SK-N-SH (cell line): ENCODE data around the gene ZP1. TPM values are rescaled to one million over a fixed set of nuclear protein-coding genes. Genes with fewer than 3 reads are reported as not detected.
A peak's percentile ranks its signal among the peaks of the same experiment; 100 is the strongest.

ENCODE experiments used
- CTCF ChIA-PET: fragments of 300-600, 350-600 bp; formaldehyde crosslinking; extraction: SDS; loops from one replicate; lab custom pipeline; 2021; lab: Yijun Ruan, JAX
- POLR2A ChIA-PET: fragments of 350-600 bp; sonication (Branson Sonifier 250); formaldehyde crosslinking; extraction: SDS; loops from one replicate; lab custom pipeline; 2020; ENCODE audit warnings: antibody characterized with exemption, inconsistent platforms; lab: Yijun Ruan, JAX
- DNase-seq: peaks from one replicate; pipeline ENCODE4 v3.0.0; 2012
- H2AFZ ChIP-seq: fragments of 200-600 bp; sonication (generic); 2 replicates; pipeline ENCODE4 v1.8.1; 2016; ENCODE audit warnings: antibody characterized with exemption, mild to moderate bottlenecking, low read depth
- H3F3A ChIP-seq: fragments of 200-600 bp; sonication (generic); replicated peaks from 2 replicates; pipeline ENCODE3; 2016; ENCODE audit warnings: antibody characterized with exemption, mild to moderate bottlenecking; ENCODE audit not compliant: insufficient read depth
- H3K27ac ChIP-seq, 2 experiments: fragments of 200-500 bp in 1 of 2; fragments of 200-600 bp in 1 of 2; sonication (Bioruptor generic) in 1 of 2; sonication (generic), shearing (Covaris generic) in 1 of 2; 2 replicates each; pipeline versions ENCODE4 v1.5.1 to v1.6.1; 2014 to 2016; ENCODE audit warnings: low read depth in 2 of 2, inconsistent platforms in 1 of 2, low read length in 1 of 2, mild to moderate bottlenecking in 1 of 2, mixed read lengths in 1 of 2
- H3K27me3 ChIP-seq: fragments of 200-600 bp; sonication (generic), shearing (Covaris generic); 2 replicates; pipeline ENCODE4 v1.6.1; 2016; ENCODE audit warnings: mixed run types; ENCODE audit not compliant: insufficient read depth
- H3K36me3 ChIP-seq, 2 experiments: fragments of 200-500 bp in 1 of 2; fragments of 200-600 bp in 1 of 2; sonication (Bioruptor generic) in 1 of 2; sonication (generic) in 1 of 2; replicated peaks in 1 of 2; 2 replicates each; pipeline versions ENCODE3 to v1.5.1; 2014 to 2016; ENCODE audit warnings: low read length in 1 of 2, mild to moderate bottlenecking in 1 of 2; ENCODE audit not compliant: insufficient read depth in 2 of 2, control insufficient read depth in 1 of 2
- H3K4me1 ChIP-seq, 2 experiments: fragments of 200-500 bp in 1 of 2; fragments of 200-600 bp in 1 of 2; sonication (Bioruptor generic) in 1 of 2; sonication (generic), shearing (Covaris generic) in 1 of 2; 2 replicates each; pipeline versions ENCODE4 v1.5.1 to v1.6.1; 2014 to 2016; ENCODE audit warnings: low read depth in 1 of 2, low read length in 1 of 2, mixed run types in 1 of 2; ENCODE audit not compliant: insufficient read depth in 2 of 2, control insufficient read depth in 1 of 2
- H3K4me2 ChIP-seq: fragments of 200-600 bp; sonication (generic), shearing (Covaris generic); 2 replicates; pipeline ENCODE4 v1.6.1; 2017; ENCODE audit warnings: mixed run types
- H3K4me3 ChIP-seq, 2 experiments: fragments of 200-500 bp in 1 of 2; fragments of 200-600 bp in 1 of 2; sonication (Bioruptor generic) in 1 of 2; sonication (generic), shearing (Covaris generic) in 1 of 2; 2 replicates each; pipeline versions ENCODE4 v1.5.1 to v1.8.1; 2014 to 2016; ENCODE audit warnings: low read depth in 2 of 2, inconsistent platforms in 1 of 2, low read length in 1 of 2, mild to moderate bottlenecking in 1 of 2, mixed read lengths in 1 of 2, moderate library complexity in 1 of 2
- H3K79me2 ChIP-seq: fragments of 200-600 bp; sonication (generic); 2 replicates; pipeline ENCODE4 v1.8.1; 2017; ENCODE audit warnings: mild to moderate bottlenecking; ENCODE audit not compliant: insufficient read depth
- H3K9ac ChIP-seq: fragments of 200-600 bp; sonication (generic); 2 replicates; pipeline ENCODE4 v1.6.1; 2017; ENCODE audit warnings: mixed run types
- H3K9me2 ChIP-seq: fragments of 200-600 bp; sonication (generic); 2 replicates; pipeline ENCODE4 v1.6.1; 2017; ENCODE audit warnings: mixed run types
- H3K9me3 ChIP-seq: fragments of 200-600 bp; sonication (generic); 2 replicates; pipeline ENCODE4 v1.6.1; 2017; ENCODE audit warnings: mixed run types, mild to moderate bottlenecking, moderate library complexity
- H4K20me1 ChIP-seq: fragments of 200-600 bp; sonication (generic); 2 replicates; pipeline ENCODE4 v1.6.1; 2017; ENCODE audit warnings: mild to moderate bottlenecking, mixed run types; ENCODE audit not compliant: insufficient read depth
- FOSL2 ChIP-seq: IDR thresholded peaks from 2 replicates; pipeline ENCODE4 v1.4.0; 2012; ENCODE audit warnings: low read depth, mild to moderate bottlenecking, moderate library complexity, borderline replicate concordance
- FOXJ3 ChIP-seq: sonication (generic); formaldehyde crosslinking; IDR thresholded peaks from 2 replicates; pipeline ENCODE4 v1.5.1; 2020; ENCODE audit warnings: mild to moderate bottlenecking, missing genetic modification reagents
- FOXM1 ChIP-seq: IDR thresholded peaks from 2 replicates; pipeline ENCODE4 v1.4.0; 2012; ENCODE audit warnings: low read depth, mild to moderate bottlenecking
- GATA2 ChIP-seq: sonication (generic); formaldehyde crosslinking; IDR thresholded peaks from 2 replicates; pipeline ENCODE4 v1.5.0; 2020; ENCODE audit warnings: mild to moderate bottlenecking, missing genetic modification reagents
- JUND ChIP-seq: IDR thresholded peaks from 2 replicates; pipeline ENCODE4 v1.4.0; 2012
- MEF2A ChIP-seq: IDR thresholded peaks from 2 replicates; pipeline ENCODE4 v1.4.0; 2012; ENCODE audit warnings: low read depth, borderline replicate concordance
- NFIC ChIP-seq: IDR thresholded peaks from 2 replicates; pipeline ENCODE4 v1.4.0; 2012; ENCODE audit warnings: borderline replicate concordance
- POLR2AphosphoS5 ChIP-seq: IDR thresholded peaks from 2 replicates; pipeline ENCODE4 v1.6.1; 2012; ENCODE audit warnings: low read depth, low read length
- RAD21 ChIP-seq: IDR thresholded peaks from 2 replicates; pipeline ENCODE4 v1.6.1; 2012; ENCODE audit warnings: mild to moderate bottlenecking, low read length
- SIN3A ChIP-seq: IDR thresholded peaks from 2 replicates; pipeline ENCODE4 v1.6.1; 2012; ENCODE audit warnings: low read depth, mild to moderate bottlenecking, low read length, moderate library complexity, borderline replicate concordance
- YY1 ChIP-seq: IDR thresholded peaks from 2 replicates; pipeline ENCODE4 v1.4.0; 2012; ENCODE audit warnings: low read depth, mild to moderate bottlenecking
- WGBS: methylation state at CpG from one replicate; pipeline ENCODE4 v1.1.6; 2017; ENCODE audit warnings: low lambda C conversion rate; 5-methylcytosine and 5-hydroxymethylcytosine counted together
- polyA plus RNA-seq, 3 experiments: library from polyadenylated mRNA; depleted of rRNA; stranded (reverse); fragments of >200 nt; gene quantifications; 2 replicates each; pipeline ENCODE4 v1.2.3, GENCODE V29; 2012
- TF ChIP-seq, protein P1 (sequence below): fragments of 200-600 bp; sonication (generic); IDR thresholded peaks from 2 replicates; pipeline ENCODE4 v1.6.1; 2017; ENCODE audit warnings: antibody characterized with exemption, mild to moderate bottlenecking, moderate library complexity
- TF ChIP-seq, protein P2 (sequence below): IDR thresholded peaks from 2 replicates; pipeline ENCODE4 v1.4.0; 2012; ENCODE audit warnings: low read depth
- TF ChIP-seq, protein P3 (sequence below): IDR thresholded peaks from 2 replicates; pipeline ENCODE4 v1.6.1; 2012; ENCODE audit warnings: mild to moderate bottlenecking, low read depth, low read length, moderate library complexity

ZP1 gene
- polyA plus RNA-seq, 1 of the 3 experiments (the other 2 are of a cell fraction): not detected

DNA sequence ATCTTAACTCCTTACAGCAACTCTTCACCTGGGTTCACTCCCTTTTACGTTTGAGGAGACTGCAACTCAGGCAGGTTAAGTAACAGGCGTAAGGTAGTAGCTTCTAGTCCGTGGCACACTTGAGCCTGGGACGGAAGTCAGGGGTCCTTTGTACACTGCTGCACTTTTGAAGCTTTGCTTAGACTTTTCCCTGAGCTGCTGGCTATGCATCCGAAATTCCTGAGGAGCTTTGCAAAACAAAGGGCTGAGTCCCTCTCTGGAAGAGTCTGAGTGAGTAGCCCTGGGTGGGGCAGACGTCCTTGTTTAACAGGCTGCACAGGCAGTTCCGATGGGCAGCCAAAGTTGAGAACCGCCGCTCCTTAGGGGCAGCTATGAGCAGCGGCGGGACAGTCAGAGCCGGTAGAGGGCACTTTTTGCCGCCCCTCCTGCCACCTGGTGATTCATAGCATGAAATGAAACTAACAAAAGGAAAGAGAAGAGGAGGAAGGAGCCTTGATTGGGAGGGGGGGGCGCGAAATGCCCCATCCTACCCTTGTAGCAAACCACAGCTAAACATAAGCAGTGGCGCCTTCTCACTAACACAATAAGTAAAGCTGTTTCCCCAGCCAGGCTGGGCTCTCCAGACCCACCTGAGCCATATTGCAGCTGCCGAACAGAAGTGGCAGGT lies 48.0 kb downstream of the ZP1 start:
- H3K4me1 ChIP-seq: peaks cover 14 to 20% of the 10 kb centered on the region in 2 experiments; a peak in 2 of 4 replicates
- peak overlapping the region; percentile 23; the same call in 1 of the 2 replicates for H2AFZ ChIP-seq
- peak overlapping the region; percentile 80 to 87 for H3K4me3 ChIP-seq
- ChIA-PET POLR2A (interaction anchor here (2.1 kb wide), 1 partner anchor 10 kb away, joined by 8 read pairs; the partner anchor contains the start of gene PRPF19), CTCF (interaction anchor here (0.7 to 3.9 kb wide), 12 partner anchors 8 to 271 kb away, joined by 3 to 38 read pairs (median 6); partner anchors contain the start of gene TMEM132A)
- H3K9me2 ChIP-seq: no peaks in the 10 kb centered on the region
- H3K27me3 ChIP-seq: no peaks in the 10 kb centered on the region; the same call in 1 of the 2 replicates
- peaks cover 4 to 8% of the 10 kb centered on the region in 2 experiments for H3K36me3 ChIP-seq
- peak overlapping the region; percentile 98 for H3K4me2 ChIP-seq
- peaks cover 44% of the 10 kb centered on the region for H3K79me2 ChIP-seq
- H3F3A ChIP-seq: no peaks in the 10 kb centered on the region
- peak overlapping the region; percentile 76; the same call in 1 of the 2 replicates for H3K9ac ChIP-seq
- peak overlapping the region in 1 of 2 experiments; percentile 93; a peak in 3 of 4 replicates for H3K27ac ChIP-seq
- no peaks in the 10 kb centered on the region; the same call in 1 of the 2 replicates for H4K20me1 ChIP-seq
- DNase-seq: peak; percentile 65
- TF ChIP-seq SIN3A (no peak), RAD21 (peak; percentile 47), FOSL2 (peak; percentile 61; the same call in 1 of the 2 replicates), MEF2A (no peak), NFIC (no peak), YY1 (no peak), JUND (peak; percentile 19; the same call in 1 of the 2 replicates), GATA2 (no peak), POLR2AphosphoS5 (no peak)
- TF ChIP-seq, protein P1, sequence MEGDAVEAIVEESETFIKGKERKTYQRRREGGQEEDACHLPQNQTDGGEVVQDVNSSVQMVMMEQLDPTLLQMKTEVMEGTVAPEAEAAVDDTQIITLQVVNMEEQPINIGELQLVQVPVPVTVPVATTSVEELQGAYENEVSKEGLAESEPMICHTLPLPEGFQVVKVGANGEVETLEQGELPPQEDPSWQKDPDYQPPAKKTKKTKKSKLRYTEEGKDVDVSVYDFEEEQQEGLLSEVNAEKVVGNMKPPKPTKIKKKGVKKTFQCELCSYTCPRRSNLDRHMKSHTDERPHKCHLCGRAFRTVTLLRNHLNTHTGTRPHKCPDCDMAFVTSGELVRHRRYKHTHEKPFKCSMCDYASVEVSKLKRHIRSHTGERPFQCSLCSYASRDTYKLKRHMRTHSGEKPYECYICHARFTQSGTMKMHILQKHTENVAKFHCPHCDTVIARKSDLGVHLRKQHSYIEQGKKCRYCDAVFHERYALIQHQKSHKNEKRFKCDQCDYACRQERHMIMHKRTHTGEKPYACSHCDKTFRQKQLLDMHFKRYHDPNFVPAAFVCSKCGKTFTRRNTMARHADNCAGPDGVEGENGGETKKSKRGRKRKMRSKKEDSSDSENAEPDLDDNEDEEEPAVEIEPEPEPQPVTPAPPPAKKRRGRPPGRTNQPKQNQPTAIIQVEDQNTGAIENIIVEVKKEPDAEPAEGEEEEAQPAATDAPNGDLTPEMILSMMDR: peak; percentile 48
- TF ChIP-seq, protein P2, sequence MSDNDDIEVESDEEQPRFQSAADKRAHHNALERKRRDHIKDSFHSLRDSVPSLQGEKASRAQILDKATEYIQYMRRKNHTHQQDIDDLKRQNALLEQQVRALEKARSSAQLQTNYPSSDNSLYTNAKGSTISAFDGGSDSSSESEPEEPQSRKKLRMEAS: 0 out of 2 replicates have a peak, but pooled peaks have one; percentile 8
- H3K9me3 ChIP-seq: no peaks in the 10 kb centered on the region
- WGBS: 31% methylated on average over 11 of the region's 17 CpGs

DNA sequence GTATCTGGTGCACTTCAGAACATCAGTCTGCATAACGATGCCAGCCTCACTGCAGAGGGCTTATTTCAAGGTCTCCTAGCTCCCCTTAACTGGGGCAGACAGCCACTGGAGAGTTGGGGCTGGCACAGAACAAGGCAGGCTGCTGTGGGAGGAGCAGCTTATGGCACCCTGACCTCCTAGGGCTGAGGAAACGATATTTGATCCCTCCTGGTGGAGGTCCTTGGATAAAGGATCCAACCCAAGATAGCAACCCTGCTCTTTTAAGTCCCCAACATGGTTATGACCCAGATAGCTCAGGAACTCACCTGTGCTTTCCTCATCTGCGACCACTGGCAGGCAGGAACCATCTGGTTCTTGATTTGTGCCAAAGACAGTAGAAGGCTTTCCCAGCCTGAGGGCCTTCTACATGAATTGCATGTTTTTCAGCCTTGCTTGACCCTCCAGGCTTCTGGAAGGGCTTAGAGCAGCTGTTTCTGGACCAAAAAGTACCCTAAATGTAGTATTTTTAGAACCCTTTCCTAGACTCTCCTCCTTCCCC lies 49.4 kb downstream of the ZP1 start:
- CTCF ChIA-PET: interaction anchor here (0.6 to 3.9 kb wide), 7 partner anchors 10 to 271 kb away, joined by 3 to 38 read pairs (median 6); no protein-coding TSS in a partner anchor
- H2AFZ ChIP-seq: no peak overlapping the region
- DNase-seq: no peak
- no peak for TF ChIP-seq YY1
- TF ChIP-seq FOXM1: no peak
- TF ChIP-seq, protein P3, sequence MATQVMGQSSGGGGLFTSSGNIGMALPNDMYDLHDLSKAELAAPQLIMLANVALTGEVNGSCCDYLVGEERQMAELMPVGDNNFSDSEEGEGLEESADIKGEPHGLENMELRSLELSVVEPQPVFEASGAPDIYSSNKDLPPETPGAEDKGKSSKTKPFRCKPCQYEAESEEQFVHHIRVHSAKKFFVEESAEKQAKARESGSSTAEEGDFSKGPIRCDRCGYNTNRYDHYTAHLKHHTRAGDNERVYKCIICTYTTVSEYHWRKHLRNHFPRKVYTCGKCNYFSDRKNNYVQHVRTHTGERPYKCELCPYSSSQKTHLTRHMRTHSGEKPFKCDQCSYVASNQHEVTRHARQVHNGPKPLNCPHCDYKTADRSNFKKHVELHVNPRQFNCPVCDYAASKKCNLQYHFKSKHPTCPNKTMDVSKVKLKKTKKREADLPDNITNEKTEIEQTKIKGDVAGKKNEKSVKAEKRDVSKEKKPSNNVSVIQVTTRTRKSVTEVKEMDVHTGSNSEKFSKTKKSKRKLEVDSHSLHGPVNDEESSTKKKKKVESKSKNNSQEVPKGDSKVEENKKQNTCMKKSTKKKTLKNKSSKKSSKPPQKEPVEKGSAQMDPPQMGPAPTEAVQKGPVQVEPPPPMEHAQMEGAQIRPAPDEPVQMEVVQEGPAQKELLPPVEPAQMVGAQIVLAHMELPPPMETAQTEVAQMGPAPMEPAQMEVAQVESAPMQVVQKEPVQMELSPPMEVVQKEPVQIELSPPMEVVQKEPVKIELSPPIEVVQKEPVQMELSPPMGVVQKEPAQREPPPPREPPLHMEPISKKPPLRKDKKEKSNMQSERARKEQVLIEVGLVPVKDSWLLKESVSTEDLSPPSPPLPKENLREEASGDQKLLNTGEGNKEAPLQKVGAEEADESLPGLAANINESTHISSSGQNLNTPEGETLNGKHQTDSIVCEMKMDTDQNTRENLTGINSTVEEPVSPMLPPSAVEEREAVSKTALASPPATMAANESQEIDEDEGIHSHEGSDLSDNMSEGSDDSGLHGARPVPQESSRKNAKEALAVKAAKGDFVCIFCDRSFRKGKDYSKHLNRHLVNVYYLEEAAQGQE: no peak
- no peak for TF ChIP-seq MEF2A
- no peak for TF ChIP-seq RAD21
- no peak for TF ChIP-seq FOXJ3
- TF ChIP-seq, all 33 proteins: peak for 0
- Histone ChIP-seq H3K36me3 (peaks cover 6 to 19% of the 10 kb centered on the region in 2 experiments), H3K27me3 (no peaks in the 10 kb centered on the region; the same call in 1 of the 2 replicates), H3K27ac (no peak overlapping the region), H3K9me3 (no peaks in the 10 kb centered on the region), H3K9ac (no peak overlapping the region), H3F3A (no peaks in the 10 kb centered on the region), H4K20me1 (no peaks in the 10 kb centered on the region; the same call in 1 of the 2 replicates), H3K4me3 (no peak overlapping the region), H3K9me2 (no peaks in the 10 kb centered on the region), H3K4me1 (peaks cover 14 to 20% of the 10 kb centered on the region in 2 experiments; a peak in 2 of 4 replicates), H3K4me2 (no peak overlapping the region), H3K79me2 (peaks cover 44% of the 10 kb centered on the region)
- 92% methylated on average over 2 of the region's 3 CpGs for WGBS
- POLR2A ChIA-PET: no interaction called here
